Natural killer cell treated with Interleukin-12 subunit alpha and Interleukin-12 subunit beta and Interleukin-15 and Interleukin-18, amount 100 ng/mL, for 72 hours (primary cell): ENCODE measurements around the gene TBC1D5. TPM values are rescaled to one million over a fixed set of nuclear protein-coding genes. Genes with fewer than 3 reads are reported as not detected.

ENCODE experiments used
- ATAC-seq, 2 donors: fragments of 150-1000 bp; cut with Tn5 transposase in 1 of 2; sonication (Bioruptor Pico), chemical (Tn5 transposase) in 1 of 2; 2 replicates each; pipeline ENCODE4 v1.10.0; 2021
- DNase-seq: peaks from one replicate; pipeline ENCODE4 v3.0.0; 2022; ENCODE audit warnings: low spot score
- H3K27ac Mint-ChIP-seq, 2 donors: 1 replicate in 1 of 2; 2 replicates in 1 of 2; pipeline ENCODE4 v1.8.0; 2022; ENCODE audit warnings: mixed read lengths in 2 of 2, mild to moderate bottlenecking in 1 of 2, moderate library complexity in 1 of 2
- H3K27me3 Mint-ChIP-seq, 2 donors: 1 replicate in 1 of 2; 2 replicates in 1 of 2; pipeline ENCODE4 v1.8.0; 2022; ENCODE audit warnings: mixed read lengths in 2 of 2
- H3K36me3 Mint-ChIP-seq: one replicate; pipeline ENCODE4 v1.8.0; 2022; ENCODE audit warnings: mixed read lengths
- H3K4me1 Mint-ChIP-seq, 2 donors: 1 replicate in 1 of 2; 2 replicates in 1 of 2; pipeline ENCODE4 v1.8.0; 2022; ENCODE audit warnings: low read depth in 2 of 2, mixed read lengths in 2 of 2, mild to moderate bottlenecking in 1 of 2
- H3K4me3 Mint-ChIP-seq: one replicate; pipeline ENCODE4 v1.8.0; 2022; ENCODE audit warnings: mixed read lengths
- H3K9me3 Mint-ChIP-seq: 2 replicates; pipeline ENCODE4 v1.8.0; 2022; ENCODE audit warnings: mixed read lengths
- total RNA-seq, 2 donors: library from RNA; stranded (reverse); gene quantifications; one replicate each; pipeline ENCODE4 v1.2.3, GENCODE V29; 2022

TBC1D5 gene
- total RNA-seq, 2 donors from 2014 or later, result 43.4 to 51.6 TPM

DNA sequence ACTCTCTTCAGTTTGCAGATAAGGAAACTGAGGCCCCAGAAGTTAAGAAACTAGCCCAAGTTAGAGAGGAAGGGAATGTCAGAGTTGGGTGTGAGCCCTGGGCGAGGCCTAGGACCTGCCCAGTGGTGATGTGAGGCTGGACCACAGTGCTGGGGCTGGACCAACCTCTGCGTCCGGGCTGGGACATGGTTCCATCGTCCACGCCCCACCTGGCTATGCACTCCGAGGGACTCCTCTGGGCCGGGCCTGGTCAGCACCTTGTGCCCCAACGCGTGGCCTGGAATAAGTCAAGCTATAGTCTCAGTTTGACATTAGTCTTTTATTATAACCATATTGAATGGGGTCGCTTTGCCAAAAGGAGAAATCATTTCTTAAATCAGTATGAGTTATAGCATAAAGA, 585.6 kb downstream of the TBC1D5 start:
- Mint-ChIP-seq H3K36me3 (peaks cover 7% of the 10 kb centered on the region), H3K9me3 (peaks cover 2% of the 10 kb centered on the region), H3K27me3 (peaks cover 0 to 5% of the 10 kb centered on the region in 2 donors), H3K4me3 (no peak overlapping the region), H3K27ac (no peak overlapping the region), H3K4me1 (peaks cover 29 to 42% of the 10 kb centered on the region in 2 donors)
- no peak for DNase-seq
- no peak for ATAC-seq

DNA sequence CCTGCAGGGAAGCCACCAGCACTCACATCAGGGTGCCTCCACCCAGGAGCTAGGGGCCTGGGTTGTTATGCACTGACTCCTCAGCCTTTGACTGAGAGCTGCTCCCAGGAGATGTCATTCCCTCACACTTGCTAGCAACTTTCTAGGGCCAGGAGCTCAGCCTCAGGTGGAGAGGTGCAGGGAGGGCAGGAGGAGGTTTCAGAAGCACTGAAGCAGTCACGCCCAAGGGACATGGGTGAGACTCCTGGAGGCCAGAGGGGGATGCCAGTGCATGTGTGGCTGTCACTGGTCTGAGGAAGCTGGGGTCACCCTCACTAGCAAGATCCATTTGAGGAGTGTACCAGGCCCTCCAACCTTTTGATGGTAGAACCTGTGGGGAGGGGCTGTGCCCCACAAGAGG, 586.5 kb downstream of the TBC1D5 start:
- H3K36me3 Mint-ChIP-seq, result peaks cover 7% of the 10 kb centered on the region
- no peak overlapping the region for H3K27ac Mint-ChIP-seq
- H3K4me3 Mint-ChIP-seq, result no peak overlapping the region
- peaks cover 2% of the 10 kb centered on the region for H3K9me3 Mint-ChIP-seq
- DNase-seq, result no peak
- no peak for ATAC-seq
- peaks cover 36 to 48% of the 10 kb centered on the region in 2 donors for H3K4me1 Mint-ChIP-seq
- H3K27me3 Mint-ChIP-seq, result peaks cover 0 to 5% of the 10 kb centered on the region in 2 donors

DNA sequence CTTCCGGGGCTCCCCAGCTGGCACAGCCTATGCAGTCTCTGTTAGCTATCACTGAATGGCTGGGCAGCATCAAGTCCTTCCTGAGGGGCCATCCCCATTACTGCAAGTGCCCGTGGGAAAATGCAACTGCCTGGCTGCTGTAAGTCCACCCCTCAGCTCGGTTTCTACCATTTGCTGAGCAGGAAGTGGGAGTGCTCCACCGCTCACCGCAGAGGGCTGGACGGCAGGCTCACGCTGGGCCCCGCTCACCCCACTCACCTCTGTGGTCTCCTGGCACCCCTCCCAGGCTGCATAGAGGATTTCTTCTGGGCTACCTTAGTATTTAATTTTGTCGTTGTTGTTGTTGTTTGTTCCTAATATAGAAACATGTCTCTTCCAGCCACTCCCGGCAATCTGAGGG, 587.5 kb downstream of the TBC1D5 start:
- DNase-seq (peak; percentile 77), ATAC-seq (no peak)
- peaks cover 0 to 11% of the 10 kb centered on the region in 2 donors for H3K27me3 Mint-ChIP-seq
- H3K9me3 Mint-ChIP-seq, result peaks cover 2% of the 10 kb centered on the region
- no peak overlapping the region for H3K27ac Mint-ChIP-seq
- H3K36me3 Mint-ChIP-seq, result peaks cover 15% of the 10 kb centered on the region
- peak overlapping the region; percentile 30 for H3K4me3 Mint-ChIP-seq
- peaks cover 45 to 56% of the 10 kb centered on the region in 2 donors for H3K4me1 Mint-ChIP-seq

- H3K27me3 Mint-ChIP-seq, result peaks cover 0 to 11% of the 10 kb centered on the region in 2 donors
- H3K4me3 Mint-ChIP-seq, result peak overlapping the region; percentile 15
- H3K27ac Mint-ChIP-seq, result no peak overlapping the region
- DNase-seq (no peak), ATAC-seq (no peak)
- H3K36me3 Mint-ChIP-seq, result peaks cover 15% of the 10 kb centered on the region
- peaks cover 49 to 54% of the 10 kb centered on the region in 2 donors for H3K4me1 Mint-ChIP-seq
- peaks cover 2% of the 10 kb centered on the region for H3K9me3 Mint-ChIP-seq
Observed at GRCh38 chr3:17154221-17154620, 588.2 kb downstream of the TBC1D5 start.

DNA sequence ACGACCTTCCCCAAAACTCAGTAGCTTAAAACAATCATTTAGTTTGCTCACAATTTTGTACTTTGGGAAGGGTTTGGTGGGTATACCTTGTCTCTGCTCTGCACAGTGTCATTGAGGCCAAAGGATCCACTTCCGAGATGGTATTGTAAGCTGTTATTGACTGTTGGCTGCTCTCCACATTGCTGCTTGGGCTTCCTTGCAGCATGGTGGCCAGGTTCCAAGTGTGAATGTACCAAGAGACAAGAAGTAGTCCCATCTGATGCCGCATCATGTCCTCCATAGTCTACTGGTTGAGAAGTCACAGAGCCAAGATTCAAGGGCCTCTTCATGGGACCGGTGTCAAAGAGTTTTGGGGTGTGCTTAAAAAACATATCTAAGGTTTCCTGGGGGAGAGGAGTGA, 589.2 kb downstream of the TBC1D5 start:
- Mint-ChIP-seq H3K27ac (peak overlapping the region; percentile 75 to 84), H3K4me3 (peak overlapping the region; percentile 76), H3K27me3 (peaks cover 0 to 11% of the 10 kb centered on the region in 2 donors), H3K36me3 (peaks cover 15% of the 10 kb centered on the region), H3K9me3 (peaks cover 2% of the 10 kb centered on the region), H3K4me1 (peaks cover 49 to 54% of the 10 kb centered on the region in 2 donors)
- DNase-seq, result no peak
- no peak for ATAC-seq

GRCh38 chr3:17151598-17152373, 590.6 kb downstream of the TBC1D5 start:
- H3K27me3 Mint-ChIP-seq, result peaks cover 0 to 8% of the 10 kb centered on the region in 2 donors
- ATAC-seq (peak; percentile 96 to 97), DNase-seq (peak; percentile 95)
- peaks cover 15% of the 10 kb centered on the region for H3K36me3 Mint-ChIP-seq
- peaks cover 2% of the 10 kb centered on the region for H3K9me3 Mint-ChIP-seq
- H3K4me3 Mint-ChIP-seq, result peak overlapping the region; percentile 76
- H3K27ac Mint-ChIP-seq, result peak overlapping the region; percentile 75 to 84
- H3K4me1 Mint-ChIP-seq, result peaks cover 49 to 57% of the 10 kb centered on the region in 2 donors

DNA sequence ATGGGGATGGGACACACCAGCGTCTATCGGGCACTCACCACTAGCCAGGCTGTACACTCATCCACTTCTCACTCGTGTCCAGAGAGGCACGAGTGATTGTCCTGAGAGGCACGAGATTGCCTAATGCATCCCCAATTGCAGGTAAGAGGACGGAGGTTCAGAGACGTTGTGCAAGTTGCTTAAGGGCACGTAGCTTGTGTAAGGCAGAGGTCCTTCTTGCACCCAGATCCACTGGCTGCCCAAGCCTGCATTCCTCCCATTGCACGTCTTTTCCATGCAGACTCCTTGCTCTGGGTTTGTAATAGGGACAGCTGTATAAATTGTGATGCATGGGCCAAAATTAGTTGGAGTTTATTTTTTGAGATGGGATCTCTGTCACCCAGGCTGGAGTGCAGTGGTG, 593.4 kb downstream of the TBC1D5 start:
- Mint-ChIP-seq H3K4me3 (no peak overlapping the region), H3K4me1 (peaks cover 41 to 48% of the 10 kb centered on the region in 2 donors), H3K9me3 (peaks cover 2% of the 10 kb centered on the region), H3K36me3 (peaks cover 15% of the 10 kb centered on the region), H3K27me3 (peaks cover 0 to 12% of the 10 kb centered on the region in 2 donors), H3K27ac (no peak overlapping the region)
- no peak for ATAC-seq
- DNase-seq, result no peak

DNA sequence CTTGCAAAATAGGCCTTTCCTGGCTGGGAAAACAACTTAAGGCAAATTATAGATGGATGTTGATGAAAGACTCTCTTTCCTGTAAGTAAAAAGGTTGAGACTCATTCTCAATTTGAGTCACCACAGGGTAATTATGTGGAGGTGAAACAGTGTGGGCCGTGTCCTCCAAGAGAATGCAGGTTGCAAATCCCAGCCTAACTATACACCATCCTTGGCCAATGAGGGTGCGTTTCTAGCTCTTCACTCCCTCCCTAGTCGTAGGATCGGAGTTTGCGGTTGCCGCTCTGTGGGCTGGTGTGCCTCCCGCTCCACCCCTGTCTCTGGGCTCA, 597.8 kb downstream of the TBC1D5 start:
- Mint-ChIP-seq H3K4me3 (no peak overlapping the region), H3K9me3 (no peaks in the 10 kb centered on the region)
- DNase-seq, result no peak

GRCh38 chr3:17143893-17144664, 598.4 kb downstream of the TBC1D5 start:
- no peak for DNase-seq
- no peak overlapping the region for H3K4me3 Mint-ChIP-seq

More for the DNA sequence above, 597.8 kb downstream of the TBC1D5 start:
- Mint-ChIP-seq H3K27ac (no peak overlapping the region), H3K27me3 (peaks cover 8 to 13% of the 10 kb centered on the region in 2 donors), H3K36me3 (no peaks in the 10 kb centered on the region), H3K4me1 (peaks cover 11 to 21% of the 10 kb centered on the region in 2 donors)
- ATAC-seq, result peak in 1 of 2 donors; percentile 31

GRCh38 chr3:17142516-17142915, 599.9 kb downstream of the TBC1D5 start:
- Mint-ChIP-seq H3K4me3 (no peak overlapping the region), H3K4me1 (peaks cover 10 to 17% of the 10 kb centered on the region in 2 donors), H3K27me3 (peaks cover 8 to 19% of the 10 kb centered on the region in 2 donors), H3K9me3 (no peaks in the 10 kb centered on the region), H3K27ac (no peak overlapping the region), H3K36me3 (no peaks in the 10 kb centered on the region)
- DNase-seq (no peak), ATAC-seq (no peak)

More at GRCh38 chr3:17143893-17144664, 598.4 kb downstream of the TBC1D5 start:
- H3K36me3 Mint-ChIP-seq, result no peaks in the 10 kb centered on the region
- H3K4me1 Mint-ChIP-seq, result peaks cover 10 to 21% of the 10 kb centered on the region in 2 donors
- no peaks in the 10 kb centered on the region for H3K9me3 Mint-ChIP-seq
- peak overlapping the region in 1 of 2 donors; percentile 47 for H3K27ac Mint-ChIP-seq
- no peak for ATAC-seq
- peaks cover 8 to 13% of the 10 kb centered on the region in 2 donors for H3K27me3 Mint-ChIP-seq

DNA sequence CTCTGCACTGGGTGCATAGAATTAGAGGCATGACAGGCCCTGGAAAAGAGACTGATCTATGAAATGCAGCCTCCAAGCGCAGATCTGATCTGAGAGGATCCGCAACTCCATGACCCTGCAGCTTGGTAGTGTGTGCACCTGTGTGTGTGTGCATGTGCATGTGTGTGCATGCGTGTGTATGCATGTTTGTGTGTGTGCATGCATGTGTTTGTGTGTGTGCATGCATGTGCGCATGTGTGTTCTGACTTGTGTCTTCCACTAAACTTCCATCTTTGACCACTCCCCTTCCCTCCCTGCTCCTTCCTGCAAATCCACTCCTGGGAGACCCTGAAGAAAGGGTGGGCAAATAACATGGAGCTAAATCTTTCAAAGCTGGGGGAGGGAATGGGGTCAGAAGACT, 600.7 kb downstream of the TBC1D5 start:
- DNase-seq, result no peak
- Mint-ChIP-seq H3K27me3 (peaks cover 8 to 19% of the 10 kb centered on the region in 2 donors), H3K4me3 (no peak overlapping the region), H3K4me1 (peaks cover 10 to 17% of the 10 kb centered on the region in 2 donors), H3K9me3 (no peaks in the 10 kb centered on the region), H3K36me3 (no peaks in the 10 kb centered on the region), H3K27ac (no peak overlapping the region)
- ATAC-seq, result no peak

DNA sequence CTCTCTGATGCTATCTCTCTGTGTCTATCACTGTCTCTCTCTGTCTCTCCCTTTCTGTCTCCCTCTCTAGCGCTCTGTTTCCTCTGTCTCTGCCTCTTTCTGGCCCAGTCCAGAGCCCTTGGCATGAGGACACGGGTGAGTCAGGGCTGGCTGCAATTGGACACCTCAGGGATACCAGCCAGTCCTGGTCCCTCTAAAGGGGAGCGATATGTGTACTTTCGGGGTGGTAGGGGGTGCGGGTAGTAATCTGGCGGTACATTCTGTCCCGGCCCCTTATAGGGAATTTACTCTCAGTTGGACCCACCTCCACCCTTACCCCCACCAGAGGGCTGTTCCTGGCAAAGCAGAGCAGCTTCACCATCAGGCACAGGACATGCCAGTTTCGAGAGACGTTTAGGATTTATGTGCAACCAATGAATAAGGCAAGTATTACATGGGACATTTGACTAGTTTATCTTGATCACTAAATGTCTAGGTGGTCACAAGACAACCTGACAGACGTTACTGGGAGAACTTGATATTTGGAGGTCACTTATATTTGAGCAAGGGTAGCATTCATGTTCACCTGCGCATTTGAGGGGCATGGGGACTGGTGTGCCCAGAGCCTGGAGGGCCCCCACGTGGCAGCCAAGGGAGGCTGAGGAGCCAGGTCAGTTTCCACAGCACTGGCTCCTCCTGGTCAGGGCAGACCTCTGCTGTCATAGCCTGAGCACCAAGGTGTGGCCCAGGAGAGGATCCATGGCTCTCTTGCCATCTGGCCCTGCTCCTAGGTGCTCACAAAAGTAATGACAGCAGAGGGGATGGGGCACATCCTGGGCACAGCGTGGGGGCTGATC, 601.5 kb downstream of the TBC1D5 start:
- Mint-ChIP-seq H3K27me3 (peaks cover 8 to 13% of the 10 kb centered on the region in 2 donors), H3K9me3 (no peaks in the 10 kb centered on the region), H3K27ac (no peak overlapping the region), H3K4me1 (peaks cover 6 to 17% of the 10 kb centered on the region in 2 donors), H3K36me3 (no peaks in the 10 kb centered on the region), H3K4me3 (no peak overlapping the region)
- ATAC-seq (no peak), DNase-seq (no peak)

- Mint-ChIP-seq H3K4me1 (peaks cover 0 to 13% of the 10 kb centered on the region in 2 donors), H3K27ac (no peak overlapping the region), H3K36me3 (no peaks in the 10 kb centered on the region), H3K27me3 (peaks cover 8 to 19% of the 10 kb centered on the region in 2 donors), H3K9me3 (no peaks in the 10 kb centered on the region), H3K4me3 (no peak overlapping the region)
- DNase-seq (no peak), ATAC-seq (no peak)
Observed at GRCh38 chr3:17138246-17139039, 604.0 kb downstream of the TBC1D5 start.
